Pancreas (tissue), 10 donors: ENCODE measurements around the gene OR2A2. TPM values are rescaled to one million over a fixed set of nuclear protein-coding genes. Genes with fewer than 3 reads are reported as not detected.

Source experiments
- ATAC-seq, 4 donors: fragments of 200-7000 bp; cut with Tn5 transposase; one replicate each; pipeline versions ENCODE4 v1.8.0 to v1.9.1; 2020; ENCODE audit warnings: mild to moderate bottlenecking in 4 of 4, moderate library complexity in 4 of 4
- DNase-seq, 6 donors: peaks; one replicate each; pipeline ENCODE4 v3.0.0-alpha.2; 2020
- FAIRE-seq: peaks from 2 replicates; lab custom pipeline; 2012; peaks lifted over from hg19 to GRCh38; lab: Jason Lieb, UNC
- H3K27ac ChIP-seq, 4 donors: fragments of 200-600 bp; sonication (generic); 1 replicate in 3 of 4; 2 replicates in 1 of 4; pipeline versions ENCODE4 v1.5.0 to v1.8.0; 2020
- H3K27me3 ChIP-seq, 4 donors: fragments of 200-600 bp; one replicate each; pipeline ENCODE4 v1.8.0; 2021
- H3K36me3 ChIP-seq, 3 donors: fragments of 200-600 bp; sonication (generic) in 1 of 3; one replicate each; pipeline versions ENCODE4 v1.5.0 to v1.8.0; 2020 to 2021
- H3K4me1 ChIP-seq, 3 donors: fragments of 200-600 bp; one replicate each; pipeline ENCODE4 v1.8.0; 2021
- H3K4me3 ChIP-seq, 4 donors: fragments of 200-600 bp; sonication (generic) in 2 of 4; one replicate each; pipeline versions ENCODE4 v1.5.0 to v1.8.0; 2020 to 2021
- H3K9me3 ChIP-seq, 4 donors: fragments of 200-600 bp; one replicate each; pipeline ENCODE4 v1.8.0; 2021
- WGBS, 2 donors: extraction: QIAGEN DNeasy Blood & Tissue Kit; methylation state at CpG; one replicate each; pipeline ENCODE4 v1.1.7; 2013; 5-methylcytosine and 5-hydroxymethylcytosine counted together
- intact Hi-C, 3 donors: fragments of 100-400 bp; cut with DNase I; formaldehyde crosslinking; loops; one replicate each; pipeline versions ENCODE4 v1.11.1 to v1.14.2; 2022
- polyA plus RNA-seq, 2 donors: library from polyadenylated mRNA; stranded (reverse); fragments of 200-250 nt; gene quantifications; one replicate each; pipeline ENCODE4 v1.2.3, GENCODE V29; 2013
- total RNA-seq, 6 donors: library from RNA; stranded (reverse); fragmentation: NEBNext Ultra II Directional in 4 of 6; extraction: Animal tissue kit (Norgen Biotek cat#: 25700) in 4 of 6; gene quantifications; one replicate each; pipeline versions ENCODE4 v1.2.1 to v1.2.4, GENCODE V29; 2021 to 2023
- TF ChIP-seq, protein P1 (sequence below), 4 donors: fragments of 200-600 bp; sonication (generic) in 3 of 4; IDR thresholded peaks; one replicate each; pipeline versions ENCODE4 v1.5.0 to v1.8.0; 2021; ENCODE audit warnings: antibody characterized with exemption in 4 of 4
- donor health status: healthy with polysubstance abuse.
- donor health status: DM: no; HTN: no; CAD: no; lungs with moderate emphysema.
- donor health status: DM: no; HTN: no; CAD: no.
- donor health status: control.
- donor health status: control.
- donor health status: Bipolar disorder and iron deficiency.
- donor health status: DM: yes; HTN: yes; CAD: no.
- donor health status: DM: no; HTN: no; CAD: no.
- donor health status: DM: no; HTN: no; CAD: no.
- donor health status: DM: yes; HTN: yes; CAD: no.

The OR2A2 gene
- total and polyA plus RNA-seq, 8 donors: not detected

- Histone ChIP-seq H3K36me3 (no peaks in the 10 kb centered on the region), H3K4me3 (no peak overlapping the region), H3K27me3 (no peaks in the 10 kb centered on the region), H3K9me3 (no peaks in the 10 kb centered on the region), H3K4me1 (no peaks in the 10 kb centered on the region), H3K27ac (no peak overlapping the region)
- no peak for DNase-seq
- no peak for ATAC-seq
- intact Hi-C loops: no loop called here
- TF ChIP-seq, protein P1, sequence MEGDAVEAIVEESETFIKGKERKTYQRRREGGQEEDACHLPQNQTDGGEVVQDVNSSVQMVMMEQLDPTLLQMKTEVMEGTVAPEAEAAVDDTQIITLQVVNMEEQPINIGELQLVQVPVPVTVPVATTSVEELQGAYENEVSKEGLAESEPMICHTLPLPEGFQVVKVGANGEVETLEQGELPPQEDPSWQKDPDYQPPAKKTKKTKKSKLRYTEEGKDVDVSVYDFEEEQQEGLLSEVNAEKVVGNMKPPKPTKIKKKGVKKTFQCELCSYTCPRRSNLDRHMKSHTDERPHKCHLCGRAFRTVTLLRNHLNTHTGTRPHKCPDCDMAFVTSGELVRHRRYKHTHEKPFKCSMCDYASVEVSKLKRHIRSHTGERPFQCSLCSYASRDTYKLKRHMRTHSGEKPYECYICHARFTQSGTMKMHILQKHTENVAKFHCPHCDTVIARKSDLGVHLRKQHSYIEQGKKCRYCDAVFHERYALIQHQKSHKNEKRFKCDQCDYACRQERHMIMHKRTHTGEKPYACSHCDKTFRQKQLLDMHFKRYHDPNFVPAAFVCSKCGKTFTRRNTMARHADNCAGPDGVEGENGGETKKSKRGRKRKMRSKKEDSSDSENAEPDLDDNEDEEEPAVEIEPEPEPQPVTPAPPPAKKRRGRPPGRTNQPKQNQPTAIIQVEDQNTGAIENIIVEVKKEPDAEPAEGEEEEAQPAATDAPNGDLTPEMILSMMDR (IDR thresholded peaks at IDR 0.05): no peak
- no peak for FAIRE-seq
- 85 to 87% methylated on average over 3 of the region's 3 CpGs for WGBS, 2 donors
Observed at GRCh38 chr7:144142187-144142586, 32.8 kb downstream of the OR2A2 start.

DNA sequence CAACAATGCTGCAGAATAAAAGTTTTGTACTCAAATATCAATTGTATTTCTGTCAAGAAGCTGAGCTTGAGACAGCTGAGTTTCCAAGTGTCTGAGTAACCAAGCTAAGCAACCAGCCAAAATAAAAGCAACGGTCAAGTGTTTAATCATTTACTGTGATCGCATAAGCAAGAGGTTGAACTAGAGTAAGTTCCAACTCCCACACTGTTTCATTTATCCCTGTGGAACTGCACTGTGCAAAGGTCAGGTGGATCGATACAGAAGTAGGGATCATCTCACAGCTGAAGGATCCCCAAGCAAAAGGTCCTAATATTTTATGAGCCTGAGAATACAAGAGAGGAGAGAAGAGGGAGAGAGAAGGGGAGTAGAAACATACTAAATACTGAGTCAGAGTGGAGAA lies 35.0 kb downstream of the OR2A2 start:
- Histone ChIP-seq H3K27ac (no peak overlapping the region), H3K4me3 (no peak overlapping the region), H3K9me3 (no peaks in the 10 kb centered on the region), H3K36me3 (no peaks in the 10 kb centered on the region), H3K27me3 (no peaks in the 10 kb centered on the region), H3K4me1 (no peaks in the 10 kb centered on the region)
- ATAC-seq (no peak), DNase-seq (no peak), FAIRE-seq (no peak)
- WGBS, 2 donors: 87% methylated on average over 3 of the region's 3 CpGs
- intact Hi-C loops: no loop called here
- TF ChIP-seq, protein P1 (IDR thresholded peaks at IDR 0.05): no peak

DNA sequence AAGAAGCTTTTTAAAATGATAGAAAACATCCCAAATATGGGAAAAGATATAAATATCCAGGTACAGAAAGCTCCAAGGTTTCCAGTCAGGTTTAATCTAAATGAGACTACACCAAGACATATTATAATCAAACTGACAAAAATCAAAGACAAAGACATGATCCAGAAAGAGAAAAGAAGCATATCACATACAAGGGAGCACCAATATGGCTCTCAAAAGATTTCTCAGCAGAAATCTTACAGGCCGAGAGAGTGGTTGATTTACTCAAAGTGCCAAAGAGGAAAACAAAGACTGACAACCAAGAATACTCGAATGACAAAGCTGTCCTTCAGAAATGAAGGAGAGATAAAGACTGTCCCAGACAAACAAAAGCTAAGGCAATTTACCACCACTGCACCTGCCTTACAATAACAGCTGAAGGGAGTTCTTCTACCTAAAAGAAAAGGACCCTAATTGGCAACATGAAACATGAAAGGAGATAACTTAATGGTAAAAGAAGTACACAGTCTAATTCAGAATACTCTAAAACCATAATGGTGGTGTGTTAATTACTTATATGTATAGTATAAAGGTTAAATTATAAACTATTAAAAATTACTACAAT lies 38.9 kb downstream of the OR2A2 start:
- intact Hi-C loops: no loop called here

DNA sequence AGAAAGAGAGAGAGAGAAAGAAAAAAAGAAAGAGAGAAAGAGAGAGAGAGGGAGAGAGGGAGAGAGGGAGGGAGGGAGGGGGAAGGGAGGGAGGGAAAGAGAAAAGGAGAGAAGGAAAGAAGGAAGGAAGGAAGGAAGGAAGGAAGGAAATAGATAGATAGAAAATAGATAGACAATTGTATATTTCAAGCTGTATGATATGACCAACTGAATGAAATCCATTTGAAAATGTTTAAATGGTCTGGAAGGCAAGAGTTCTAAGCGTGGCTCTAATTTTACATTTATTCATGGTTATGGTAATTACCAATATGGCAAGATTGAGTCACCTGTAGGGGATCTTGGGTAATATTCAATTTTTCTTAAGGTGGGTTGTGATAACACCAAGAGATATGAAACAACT lies 49.5 kb downstream of the OR2A2 start:
- DNase-seq (no peak), ATAC-seq (no peak), FAIRE-seq (no peak)
- Histone ChIP-seq H3K9me3 (no peaks in the 10 kb centered on the region), H3K36me3 (no peaks in the 10 kb centered on the region), H3K27ac (no peak overlapping the region), H3K27me3 (no peaks in the 10 kb centered on the region), H3K4me1 (no peaks in the 10 kb centered on the region), H3K4me3 (no peak overlapping the region)
- 91 to 93% methylated on average over 1 of the region's 1 CpG for WGBS, 2 donors
- TF ChIP-seq, protein P1 (IDR thresholded peaks at IDR 0.05): no peak
- intact Hi-C loops: no loop called here

More for the DNA sequence above, 38.9 kb downstream of the OR2A2 start:
- H3K4me1 ChIP-seq: no peaks in the 10 kb centered on the region
- no peak overlapping the region for H3K4me3 ChIP-seq
- FAIRE-seq (no peak), ATAC-seq (no peak), DNase-seq (no peak)
- H3K9me3 ChIP-seq: no peaks in the 10 kb centered on the region
- no peaks in the 10 kb centered on the region for H3K36me3 ChIP-seq
- no peak overlapping the region for H3K27ac ChIP-seq
- TF ChIP-seq, protein P1 (IDR thresholded peaks at IDR 0.05): no peak
- WGBS, 2 donors: 71 to 75% methylated on average over 2 of the region's 2 CpGs
- no peaks in the 10 kb centered on the region for H3K27me3 ChIP-seq

Other genes with a start within 250 kb of the OR2A2 start
- gene TCAF1, start 207.4 kb upstream of the OR2A2 start, total RNA-seq: 10 to 100 TPM; 12.4 to 30.5 (median 19.2) TPM
- 10 to 100 TPM in 1 of 2 donors, 1 to 10 TPM in 1; 9.1 to 20.4 TPM for gene TCAF1, start 207.4 kb upstream of the OR2A2 start, polyA plus RNA-seq
- not detected for gene OR2F2, start 174.3 kb upstream of the OR2A2 start, total RNA-seq
- gene OR2F2, start 174.3 kb upstream of the OR2A2 start, polyA plus RNA-seq: not detected
- not detected for gene OR2F1, start 154.7 kb upstream of the OR2A2 start, total RNA-seq
- gene OR2F1, start 154.7 kb upstream of the OR2A2 start, polyA plus RNA-seq: not detected
- not detected for gene OR6B1, start 109.3 kb upstream of the OR2A2 start, total RNA-seq
- gene OR6B1, start 109.3 kb upstream of the OR2A2 start, polyA plus RNA-seq: not detected
- not detected for gene OR2A5, start 60.6 kb upstream of the OR2A2 start, total RNA-seq
- not detected for gene OR2A5, start 60.6 kb upstream of the OR2A2 start, polyA plus RNA-seq
- gene OR2A25, start 39.8 kb upstream of the OR2A2 start, total RNA-seq: not detected
- gene OR2A25, start 39.8 kb upstream of the OR2A2 start, polyA plus RNA-seq: under 1 TPM in 1 of 2 donors, not detected in 1; 0.12 TPM
- not detected for gene OR2A12, start 23.3 kb upstream of the OR2A2 start, total RNA-seq
- not detected for gene OR2A12, start 23.3 kb upstream of the OR2A2 start, polyA plus RNA-seq
- not detected for gene OR2A14, start 13.6 kb downstream of the OR2A2 start, total RNA-seq
- gene OR2A14, start 13.6 kb downstream of the OR2A2 start, polyA plus RNA-seq: not detected
- 1 to 10 TPM in 4 of 6 donors, under 1 TPM in 2; 0.51 to 5.4 (median 1.5) TPM for gene CTAGE4, start 73.9 kb downstream of the OR2A2 start, total RNA-seq
- 1 to 10 TPM; 2.7 to 4.0 TPM for gene CTAGE4, start 73.9 kb downstream of the OR2A2 start, polyA plus RNA-seq
- gene ARHGEF35, start 86.2 kb downstream of the OR2A2 start, total RNA-seq: 10 to 100 TPM in 1 of 6 donors, 1 to 10 TPM in 5; 5.1 to 10.6 (median 7.6) TPM
- 1 to 10 TPM; 6.1 to 7.1 TPM for gene ARHGEF35, start 86.2 kb downstream of the OR2A2 start, polyA plus RNA-seq
- gene OR2A42, start 130.0 kb downstream of the OR2A2 start, total RNA-seq: not detected
- gene OR2A42, start 130.0 kb downstream of the OR2A2 start, polyA plus RNA-seq: not detected
- 1 to 10 TPM; 2.9 to 5.7 (median 3.5) TPM for gene OR2A7, start 155.2 kb downstream of the OR2A2 start, total RNA-seq
- gene OR2A7, start 155.2 kb downstream of the OR2A2 start, polyA plus RNA-seq: 1 to 10 TPM; 1.3 to 1.4 TPM
- 1 to 10 TPM in 5 of 6 donors, under 1 TPM in 1; 0.72 to 2.6 (median 1.7) TPM for gene CTAGE8, start 159.7 kb downstream of the OR2A2 start, total RNA-seq
- gene CTAGE8, start 159.7 kb downstream of the OR2A2 start, polyA plus RNA-seq: 1 to 10 TPM in 1 of 2 donors, not detected in 1; 1.8 TPM
- gene OR2A1, start 202.8 kb downstream of the OR2A2 start, total RNA-seq: not detected
- under 1 TPM in 1 of 2 donors, not detected in 1; 0.14 TPM for gene OR2A1, start 202.8 kb downstream of the OR2A2 start, polyA plus RNA-seq
- 10 to 100 TPM; 14.2 to 28.4 (median 17.3) TPM for gene ARHGEF5, start 245.8 kb downstream of the OR2A2 start, total RNA-seq
- gene ARHGEF5, start 245.8 kb downstream of the OR2A2 start, polyA plus RNA-seq: 1 to 10 TPM; 8.4 to 9.1 TPM